ENCODE results near the gene TMEM44.
A peak's percentile ranks its signal among the peaks of the same experiment; 100 is the strongest.

TMEM44 gene

GRCh38 chr3:194565597-194566190, 67.5 kb downstream of the TMEM44 start:
- DNase-seq, result peak in 1 of 2 donors; percentile 76
- no peak overlapping the region for H2BK12ac ChIP-seq (ENCODE audit: low read length)
- no peak overlapping the region for H3K9ac ChIP-seq (ENCODE audit: low read length)
- no peak overlapping the region for H4K8ac ChIP-seq (ENCODE audit: low read depth, low read length)
- H3K79me1 ChIP-seq (ENCODE audit: low read length), result no peaks in the 10 kb centered on the region
- no peak overlapping the region for H2BK120ac ChIP-seq (ENCODE audit: insufficient read depth, low read length, poor library complexity)
- peaks cover 2% of the 10 kb centered on the region for H3K9me3 ChIP-seq (ENCODE audit: insufficient read depth, low read depth, low read length)
- H2AFZ ChIP-seq (ENCODE audit: insufficient read depth, low read length, poor library complexity), result no peak overlapping the region
- no peak overlapping the region for H3K4me3 ChIP-seq (ENCODE audit: low read depth, low read length)
- no peak overlapping the region for H3K27ac ChIP-seq (ENCODE audit: low read depth, low read length)
- H4K12ac ChIP-seq (ENCODE audit: low read depth, low read length), result no peak overlapping the region
- H3K23ac ChIP-seq (ENCODE audit: low read length), result no peak overlapping the region
- no peak overlapping the region for H2AK5ac ChIP-seq (ENCODE audit: low read length)
- no peak overlapping the region for H2BK5ac ChIP-seq (ENCODE audit: low read depth, low read length, poor library complexity)
- H4K91ac ChIP-seq (ENCODE audit: low read depth, low read length), result no peak overlapping the region
- no peak overlapping the region for H3K4me2 ChIP-seq (ENCODE audit: low read length)
- H3K4me1 ChIP-seq (ENCODE audit: control insufficient read depth in 1 of 2, insufficient read depth in 2 of 2, low read length in 2 of 2), result no peaks in the 10 kb centered on the region
- H3K18ac ChIP-seq (ENCODE audit: low read length), result no peak overlapping the region
- H3K79me2 ChIP-seq (ENCODE audit: control insufficient read depth, insufficient read depth, low read length, poor library complexity), result no peaks in the 10 kb centered on the region
- H3K36me3 ChIP-seq (ENCODE audit: control insufficient read depth in 1 of 2, insufficient read depth in 2 of 2, low read length in 2 of 2), result no peaks in the 10 kb centered on the region
- H3K27me3 ChIP-seq (ENCODE audit: insufficient read depth, low read length), result no peaks in the 10 kb centered on the region
- WGBS (ENCODE audit: extremely low coverage, insufficient coverage, insufficient read length), result no CpG with 5 or more reads among the region's 9 CpGs
- no peak overlapping the region for H3K14ac ChIP-seq (ENCODE audit: low read length)
- no peak overlapping the region for H3K4ac ChIP-seq (ENCODE audit: low read depth, low read length)

GRCh38 chr3:194562986-194563385, 70.2 kb downstream of the TMEM44 start:
- Histone ChIP-seq H3K36me3 (ENCODE audit: control insufficient read depth in 1 of 2, insufficient read depth in 2 of 2, low read length in 2 of 2) (no peaks in the 10 kb centered on the region), H3K9ac (ENCODE audit: low read length) (no peak overlapping the region), H3K18ac (ENCODE audit: low read length) (no peak overlapping the region), H2BK12ac (ENCODE audit: low read length) (no peak overlapping the region), H3K27me3 (ENCODE audit: insufficient read depth, low read length) (no peaks in the 10 kb centered on the region), H3K4me2 (ENCODE audit: low read length) (no peak overlapping the region), H2AFZ (ENCODE audit: insufficient read depth, low read length, poor library complexity) (no peak overlapping the region), H3K4me3 (ENCODE audit: low read depth, low read length) (no peak overlapping the region), H4K8ac (ENCODE audit: low read depth, low read length) (no peak overlapping the region), H3K79me1 (ENCODE audit: low read length) (no peaks in the 10 kb centered on the region), H3K79me2 (ENCODE audit: control insufficient read depth, insufficient read depth, low read length, poor library complexity) (no peaks in the 10 kb centered on the region), H3K4me1 (ENCODE audit: control insufficient read depth in 1 of 2, insufficient read depth in 2 of 2, low read length in 2 of 2) (no peaks in the 10 kb centered on the region), H3K23ac (ENCODE audit: low read length) (no peak overlapping the region), H2BK5ac (ENCODE audit: low read depth, low read length, poor library complexity) (no peak overlapping the region), H4K12ac (ENCODE audit: low read depth, low read length) (no peak overlapping the region), H3K14ac (ENCODE audit: low read length) (no peak overlapping the region), H3K27ac (ENCODE audit: low read depth, low read length) (no peak overlapping the region), H2BK120ac (ENCODE audit: insufficient read depth, low read length, poor library complexity) (no peak overlapping the region), H2AK5ac (ENCODE audit: low read length) (no peak overlapping the region), H3K9me3 (ENCODE audit: insufficient read depth, low read depth, low read length) (no peaks in the 10 kb centered on the region), H3K4ac (ENCODE audit: low read depth, low read length) (no peak overlapping the region), H4K91ac (ENCODE audit: low read depth, low read length) (no peak overlapping the region)
- DNase-seq, result no peak
- no CpG with 5 or more reads among the region's 2 CpGs for WGBS (ENCODE audit: extremely low coverage, insufficient coverage, insufficient read length)

- no peak overlapping the region for H4K12ac ChIP-seq (ENCODE audit: low read depth, low read length)
- H3K27ac ChIP-seq (ENCODE audit: low read depth, low read length), result no peak overlapping the region
- H2BK5ac ChIP-seq (ENCODE audit: low read depth, low read length, poor library complexity), result no peak overlapping the region
- no peak overlapping the region for H3K9ac ChIP-seq (ENCODE audit: low read length)
- no peak overlapping the region for H2AFZ ChIP-seq (ENCODE audit: insufficient read depth, low read length, poor library complexity)
- no peak overlapping the region for H3K23ac ChIP-seq (ENCODE audit: low read length)
- H3K4me2 ChIP-seq (ENCODE audit: low read length), result no peak overlapping the region
- H4K8ac ChIP-seq (ENCODE audit: low read depth, low read length), result no peak overlapping the region
- no peaks in the 10 kb centered on the region for H3K9me3 ChIP-seq (ENCODE audit: insufficient read depth, low read depth, low read length)
- no peak overlapping the region for H4K91ac ChIP-seq (ENCODE audit: low read depth, low read length)
- no peak overlapping the region for H3K14ac ChIP-seq (ENCODE audit: low read length)
- H3K79me1 ChIP-seq (ENCODE audit: low read length), result no peaks in the 10 kb centered on the region
- no peak overlapping the region for H2BK12ac ChIP-seq (ENCODE audit: low read length)
- no peak overlapping the region for H2BK120ac ChIP-seq (ENCODE audit: insufficient read depth, low read length, poor library complexity)
- no peak overlapping the region for H3K4ac ChIP-seq (ENCODE audit: low read depth, low read length)
- H2AK5ac ChIP-seq (ENCODE audit: low read length), result no peak overlapping the region
- H3K4me1 ChIP-seq (ENCODE audit: control insufficient read depth in 1 of 2, insufficient read depth in 2 of 2, low read length in 2 of 2), result no peaks in the 10 kb centered on the region
- no peak overlapping the region for H3K18ac ChIP-seq (ENCODE audit: low read length)
- DNase-seq, result peak in 1 of 2 donors; percentile 91
- no peaks in the 10 kb centered on the region for H3K36me3 ChIP-seq (ENCODE audit: control insufficient read depth in 1 of 2, insufficient read depth in 2 of 2, low read length in 2 of 2)
- WGBS (ENCODE audit: extremely low coverage, insufficient coverage, insufficient read length), result no CpG with 5 or more reads among the region's 7 CpGs
- no peaks in the 10 kb centered on the region for H3K79me2 ChIP-seq (ENCODE audit: control insufficient read depth, insufficient read depth, low read length, poor library complexity)
- H3K4me3 ChIP-seq (ENCODE audit: low read depth, low read length), result no peak overlapping the region
- no peaks in the 10 kb centered on the region for H3K27me3 ChIP-seq (ENCODE audit: insufficient read depth, low read length)
These were observed 71.8 kb downstream of the TMEM44 start for GRCh38 chr3:194561306-194561974.

GRCh38 chr3:194560047-194560446, 73.2 kb downstream of the TMEM44 start:
- H2BK120ac ChIP-seq (ENCODE audit: insufficient read depth, low read length, poor library complexity), result no peak overlapping the region
- H2AK5ac ChIP-seq (ENCODE audit: low read length), result no peak overlapping the region

More at GRCh38 chr3:194560047-194560446, 73.2 kb downstream of the TMEM44 start:
- Histone ChIP-seq H2AFZ (ENCODE audit: insufficient read depth, low read length, poor library complexity) (no peak overlapping the region), H3K4me1 (ENCODE audit: control insufficient read depth in 1 of 2, insufficient read depth in 2 of 2, low read length in 2 of 2) (no peaks in the 10 kb centered on the region), H4K8ac (ENCODE audit: low read depth, low read length) (no peak overlapping the region), H3K4me2 (ENCODE audit: low read length) (no peak overlapping the region), H3K27me3 (ENCODE audit: insufficient read depth, low read length) (no peaks in the 10 kb centered on the region), H3K9me3 (ENCODE audit: insufficient read depth, low read depth, low read length) (no peaks in the 10 kb centered on the region), H3K18ac (ENCODE audit: low read length) (no peak overlapping the region), H3K79me2 (ENCODE audit: control insufficient read depth, insufficient read depth, low read length, poor library complexity) (no peaks in the 10 kb centered on the region), H3K23ac (ENCODE audit: low read length) (no peak overlapping the region), H3K4ac (ENCODE audit: low read depth, low read length) (no peak overlapping the region), H3K79me1 (ENCODE audit: low read length) (no peaks in the 10 kb centered on the region), H3K36me3 (ENCODE audit: control insufficient read depth in 1 of 2, insufficient read depth in 2 of 2, low read length in 2 of 2) (no peaks in the 10 kb centered on the region), H2BK5ac (ENCODE audit: low read depth, low read length, poor library complexity) (no peak overlapping the region), H2BK12ac (ENCODE audit: low read length) (no peak overlapping the region), H4K12ac (ENCODE audit: low read depth, low read length) (no peak overlapping the region), H3K27ac (ENCODE audit: low read depth, low read length) (no peak overlapping the region), H4K91ac (ENCODE audit: low read depth, low read length) (no peak overlapping the region), H3K9ac (ENCODE audit: low read length) (no peak overlapping the region), H3K4me3 (ENCODE audit: low read depth, low read length) (no peak overlapping the region), H3K14ac (ENCODE audit: low read length) (no peak overlapping the region)
- DNase-seq, result no peak
- no CpG with 5 or more reads among the region's 7 CpGs for WGBS (ENCODE audit: extremely low coverage, insufficient coverage, insufficient read length)

Measured in trophoblast cell (in vitro differentiated cells and primary cell).